EH (cell line): ENCODE data around the gene ZNF521.

Experiments used
- DNase-seq: peaks from one replicate; pipeline ENCODE4 v3.0.0-alpha.2; 2015; ENCODE audit warnings: low read depth

ZNF521 gene

GRCh38 chr18:25225151-25225550 lies 126.8 kb downstream of the ZNF521 start:
- no peak for DNase-seq

GRCh38 chr18:25223899-25224886 lies 127.8 kb downstream of the ZNF521 start:
- no peak for DNase-seq

- no peak for DNase-seq
Observed at GRCh38 chr18:25223211-25223610, 128.8 kb downstream of the ZNF521 start.

GRCh38 chr18:25222648-25223047 lies 129.3 kb downstream of the ZNF521 start:
- no peak for DNase-seq

- no peak for DNase-seq
Observed at GRCh38 chr18:25210622-25211021, 141.3 kb downstream of the ZNF521 start.

GRCh38 chr18:25192065-25192464 lies 159.9 kb downstream of the ZNF521 start:
- DNase-seq = no peak

- DNase-seq = no peak
Observed at GRCh38 chr18:25190472-25190871, 161.5 kb downstream of the ZNF521 start.

- DNase-seq = no peak
Observed at GRCh38 chr18:25189391-25190185, 162.4 kb downstream of the ZNF521 start.

- DNase-seq = no peak
Observed at GRCh38 chr18:25187521-25188192, 164.3 kb downstream of the ZNF521 start.

- DNase-seq = no peak
Observed at GRCh38 chr18:25186871-25187270, 165.1 kb downstream of the ZNF521 start.

- no peak for DNase-seq
Observed at GRCh38 chr18:25181993-25182392, 170.0 kb downstream of the ZNF521 start.

- DNase-seq = no peak
Observed at GRCh38 chr18:25181581-25181980, 170.4 kb downstream of the ZNF521 start.

- DNase-seq = no peak
Observed at GRCh38 chr18:25180973-25181548, 170.9 kb downstream of the ZNF521 start.

- no peak for DNase-seq
Observed at GRCh38 chr18:25177631-25178030, 174.3 kb downstream of the ZNF521 start.

- DNase-seq = no peak
Observed at GRCh38 chr18:25176518-25177042, 175.4 kb downstream of the ZNF521 start.

- no peak for DNase-seq
Observed at GRCh38 chr18:25175558-25176517, 176.1 kb downstream of the ZNF521 start.

- no peak for DNase-seq
Observed at GRCh38 chr18:25174324-25174723, 177.6 kb downstream of the ZNF521 start.

- no peak for DNase-seq
Observed at GRCh38 chr18:25171334-25171733, 180.6 kb downstream of the ZNF521 start.

- DNase-seq = no peak
Observed at GRCh38 chr18:25170402-25170801, 181.6 kb downstream of the ZNF521 start.

GRCh38 chr18:25169701-25170100 lies 182.3 kb downstream of the ZNF521 start:
- peak; percentile 46 for DNase-seq
